Epithelial cell of proximal tubule (primary cell): ENCODE data around the gene F3. TPM values are rescaled to one million over a fixed set of nuclear protein-coding genes. Genes with fewer than 3 reads are reported as not detected.

Experiments
- DNase-seq: peaks from one replicate; pipeline ENCODE4 v3.0.0-alpha.2; 2011; ENCODE audit warnings: low read depth
- H3K4me3 ChIP-seq: 2 replicates; pipeline ENCODE4 v1.5.1; 2011; ENCODE audit warnings: low read depth, mild to moderate bottlenecking, low read length
- total RNA-seq: library from RNA; depleted of rRNA; stranded (reverse); fragments of >200 nt; gene quantifications from 2 replicates; pipeline ENCODE4 v1.2.3, GENCODE V29; 2015
- TF ChIP-seq, protein P1 (sequence below): conservative IDR thresholded peaks from 2 replicates; pipeline ENCODE4 v1.5.1; 2012; ENCODE audit warnings: low read depth, mild to moderate bottlenecking, low read length

The F3 gene
- 179 and 246 TPM in 2 replicates for total RNA-seq

DNA sequence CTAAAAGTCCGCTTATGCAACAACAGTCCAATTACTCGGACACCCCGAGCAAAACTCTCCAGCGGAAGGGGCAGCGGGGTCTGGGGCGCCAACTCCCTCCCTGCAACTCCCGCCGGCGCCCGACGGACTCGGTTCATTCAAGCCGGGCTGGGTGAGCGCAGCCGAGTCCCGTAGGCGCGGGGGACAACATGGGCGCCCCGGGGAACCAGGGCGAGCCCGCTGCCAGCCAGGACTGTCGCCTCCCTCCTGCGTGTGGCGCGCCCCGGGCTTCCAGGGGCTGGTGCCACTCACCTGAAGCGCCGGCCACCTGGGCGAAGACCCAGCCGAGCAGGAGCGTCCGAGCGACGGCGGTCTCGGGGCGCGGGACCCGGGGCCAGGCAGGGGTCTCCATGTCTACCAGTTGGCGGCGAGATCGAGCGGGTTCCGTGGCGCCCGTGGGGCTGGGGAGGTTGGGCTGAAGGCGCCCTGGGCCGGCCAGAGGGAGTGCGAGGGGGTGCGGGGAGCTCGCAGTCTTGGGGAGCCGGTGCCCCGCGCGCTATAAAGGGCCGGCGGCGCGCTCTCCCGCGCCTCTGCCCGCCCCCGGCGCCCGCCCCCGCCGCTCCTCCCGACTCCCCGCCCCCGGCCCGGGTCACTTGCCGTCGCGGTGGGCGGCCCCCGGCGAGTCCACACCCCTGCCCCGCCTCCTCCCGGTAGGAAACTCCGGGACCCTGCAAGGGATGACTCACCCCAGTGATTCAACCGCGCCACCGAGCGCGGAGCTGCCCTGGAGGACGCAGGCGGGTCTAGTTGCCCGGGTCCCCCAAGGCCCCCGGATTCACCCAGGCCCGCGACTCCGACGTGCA lies at the start of gene F3:
Gene F3, minus strand, starts transcription at position 514 of the 842 bp plus-strand sequence. Its CDS starts 123 bp downstream, at position 391.
- H3K4me3 ChIP-seq, result peak within 1 kb of the TSS; percentile 82
- TF ChIP-seq, protein P1, sequence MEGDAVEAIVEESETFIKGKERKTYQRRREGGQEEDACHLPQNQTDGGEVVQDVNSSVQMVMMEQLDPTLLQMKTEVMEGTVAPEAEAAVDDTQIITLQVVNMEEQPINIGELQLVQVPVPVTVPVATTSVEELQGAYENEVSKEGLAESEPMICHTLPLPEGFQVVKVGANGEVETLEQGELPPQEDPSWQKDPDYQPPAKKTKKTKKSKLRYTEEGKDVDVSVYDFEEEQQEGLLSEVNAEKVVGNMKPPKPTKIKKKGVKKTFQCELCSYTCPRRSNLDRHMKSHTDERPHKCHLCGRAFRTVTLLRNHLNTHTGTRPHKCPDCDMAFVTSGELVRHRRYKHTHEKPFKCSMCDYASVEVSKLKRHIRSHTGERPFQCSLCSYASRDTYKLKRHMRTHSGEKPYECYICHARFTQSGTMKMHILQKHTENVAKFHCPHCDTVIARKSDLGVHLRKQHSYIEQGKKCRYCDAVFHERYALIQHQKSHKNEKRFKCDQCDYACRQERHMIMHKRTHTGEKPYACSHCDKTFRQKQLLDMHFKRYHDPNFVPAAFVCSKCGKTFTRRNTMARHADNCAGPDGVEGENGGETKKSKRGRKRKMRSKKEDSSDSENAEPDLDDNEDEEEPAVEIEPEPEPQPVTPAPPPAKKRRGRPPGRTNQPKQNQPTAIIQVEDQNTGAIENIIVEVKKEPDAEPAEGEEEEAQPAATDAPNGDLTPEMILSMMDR, result peak; percentile 16
- DNase-seq, result no peak

DNA sequence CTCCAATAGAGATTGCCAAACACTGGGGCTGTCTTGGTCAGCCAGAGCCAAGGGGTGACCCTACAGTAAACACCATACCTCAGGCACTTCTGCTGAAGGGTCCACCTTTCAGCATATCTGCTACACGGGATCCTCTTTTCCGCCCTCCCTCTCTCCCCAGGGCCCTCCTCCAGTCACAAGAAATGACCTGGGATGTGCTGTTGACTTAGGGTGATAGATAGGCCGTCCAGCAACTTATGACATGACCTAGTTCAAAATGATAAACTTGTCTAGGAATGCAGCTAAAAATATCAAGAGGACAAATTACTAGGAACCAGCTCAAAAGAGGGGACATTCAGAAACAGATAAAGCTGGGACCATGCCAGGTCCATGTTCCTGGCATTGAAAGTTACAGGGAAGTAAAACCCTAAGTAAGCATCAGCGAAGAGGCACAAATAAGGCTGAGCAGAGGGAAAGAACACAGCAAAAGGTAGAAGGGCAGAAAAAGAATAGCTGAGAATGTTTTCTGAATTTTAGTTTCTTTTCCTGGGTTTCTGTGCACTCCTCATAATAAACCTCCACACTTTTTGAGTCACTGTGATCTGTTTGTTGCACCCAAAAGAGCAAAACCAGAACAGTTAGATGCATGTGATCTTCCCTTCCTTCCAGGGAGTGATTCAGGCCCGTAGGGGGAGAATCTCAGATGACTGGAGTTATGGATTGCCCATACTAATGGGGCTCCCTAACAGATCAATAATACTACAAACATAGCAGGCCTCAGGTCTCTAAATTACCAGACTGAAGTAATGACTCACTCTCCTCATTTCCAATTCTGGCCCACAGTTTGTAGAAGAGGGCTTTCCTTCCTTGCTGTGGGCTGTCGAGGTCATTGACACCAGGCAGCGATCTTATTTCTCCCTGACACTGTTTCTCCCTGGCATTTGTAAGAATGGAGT lies 48.9 kb upstream of the F3 start:
- TF ChIP-seq, protein P1, result no peak
- no peak for DNase-seq
- no peak overlapping the region for H3K4me3 ChIP-seq

DNA sequence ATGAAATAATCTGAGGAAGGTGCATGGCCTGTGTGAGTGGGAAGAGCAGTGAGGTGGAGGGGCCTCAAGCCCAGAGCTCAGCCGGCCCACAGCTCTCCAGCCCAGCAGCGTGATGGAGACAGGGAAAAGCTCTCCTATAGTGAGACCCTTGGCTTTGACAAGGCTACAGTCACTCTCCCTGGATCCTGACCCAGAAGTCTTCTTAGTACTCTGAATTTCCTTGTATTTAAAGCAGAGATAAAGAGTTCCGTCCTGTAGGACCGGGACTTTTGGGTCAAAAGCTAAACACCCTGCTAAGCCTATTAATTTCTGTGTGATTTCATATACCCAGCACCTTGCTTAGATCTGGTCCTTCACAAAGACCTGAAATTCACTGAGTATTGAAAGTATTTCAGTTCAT lies 48.2 kb upstream of the F3 start:
- TF ChIP-seq, protein P1, result no peak
- DNase-seq, result no peak
- no peak overlapping the region for H3K4me3 ChIP-seq

DNA sequence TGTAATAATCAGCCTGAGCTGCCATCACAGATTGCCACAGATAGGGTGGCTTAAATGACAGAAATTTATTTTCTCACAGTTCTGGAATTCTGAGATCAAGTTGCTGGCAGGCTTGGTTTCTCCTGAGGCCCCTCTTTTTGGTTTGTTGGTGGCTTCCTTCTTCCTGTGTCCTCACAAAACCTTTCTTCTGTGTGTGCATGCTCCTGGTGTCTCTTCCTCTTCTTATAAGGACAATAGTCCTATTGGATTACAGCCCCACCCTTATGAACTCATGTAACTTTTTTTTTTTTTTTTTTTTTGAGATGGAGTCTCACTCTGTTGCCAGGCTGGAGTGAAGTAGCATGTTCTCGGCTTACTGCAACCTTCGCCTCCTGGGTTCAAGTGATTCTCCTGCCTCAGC lies 41.0 kb upstream of the F3 start:
- no peak for DNase-seq
- H3K4me3 ChIP-seq, result no peak overlapping the region
- TF ChIP-seq, protein P1, result no peak

DNA sequence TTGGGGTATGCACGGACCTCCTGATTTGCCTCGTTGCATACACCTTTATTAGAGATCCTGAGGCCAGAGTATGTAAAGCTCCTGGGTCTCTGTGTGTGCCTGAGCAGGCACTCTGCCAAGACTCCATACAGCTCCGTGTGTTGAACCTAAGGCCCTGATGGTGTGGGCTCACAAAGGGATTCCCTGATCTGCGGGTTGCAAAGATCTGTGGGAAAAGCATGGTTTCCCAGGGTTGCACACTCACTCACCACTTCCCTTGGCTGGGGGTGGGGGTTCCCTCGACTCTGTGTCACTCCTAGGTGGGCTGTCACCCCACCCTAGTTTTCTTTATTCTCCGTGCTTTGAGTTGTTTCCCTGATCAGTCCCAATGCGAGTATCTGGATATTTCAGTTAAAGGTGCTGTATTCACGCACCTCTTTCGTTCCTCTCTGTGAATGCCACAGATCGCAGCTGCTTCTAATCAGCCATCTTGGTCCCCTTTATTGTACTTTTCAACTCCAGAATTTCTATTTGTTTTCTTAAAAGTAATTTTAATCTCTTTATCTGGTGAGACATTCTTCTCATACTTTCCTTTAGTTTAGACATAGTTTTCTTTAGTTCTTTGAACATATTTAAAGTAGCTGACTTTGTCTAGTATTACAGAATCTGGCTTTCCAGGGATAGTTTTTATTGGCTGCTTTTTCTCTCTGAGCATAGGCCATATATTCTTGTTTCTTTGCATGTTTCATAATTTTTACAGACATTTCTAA lies 39.0 kb upstream of the F3 start:
- TF ChIP-seq, protein P1, result no peak
- no peak overlapping the region for H3K4me3 ChIP-seq
- DNase-seq, result no peak

DNA sequence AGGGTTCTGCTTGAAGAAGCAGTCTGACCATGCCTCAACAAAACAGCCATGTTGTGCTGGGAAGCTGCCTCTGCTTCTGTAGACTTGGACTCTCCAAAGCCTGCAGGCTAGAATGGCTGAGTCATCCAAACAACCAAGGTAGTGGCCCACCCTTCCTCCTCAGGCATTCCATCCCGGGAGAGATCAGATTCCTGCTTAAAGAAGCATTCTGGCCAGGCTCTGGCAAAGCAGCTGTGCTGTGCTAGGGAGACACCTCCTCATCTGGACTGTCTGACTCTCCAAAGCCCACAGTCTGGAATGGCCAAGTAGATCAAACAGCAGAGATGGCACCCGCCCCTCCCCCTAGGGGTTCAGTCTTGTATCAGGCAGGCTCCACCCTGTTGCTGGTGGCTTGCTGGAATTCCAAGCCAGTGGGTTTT lies 38.3 kb upstream of the F3 start:
- H3K4me3 ChIP-seq, result no peak overlapping the region
- DNase-seq, result peak; percentile 61

More for the DNA sequence above, 38.3 kb upstream of the F3 start:
- TF ChIP-seq, protein P1, result no peak
